NCI-H1436 (cell line): ENCODE results near the gene ASPN.
A peak's percentile ranks its signal among the peaks of the same experiment; 100 is the strongest.

ENCODE experiments used
- DNase-seq: peaks from one replicate; lab custom pipeline; 2025; lab: John Stamatoyannopoulos, UW

Gene ASPN

DNA sequence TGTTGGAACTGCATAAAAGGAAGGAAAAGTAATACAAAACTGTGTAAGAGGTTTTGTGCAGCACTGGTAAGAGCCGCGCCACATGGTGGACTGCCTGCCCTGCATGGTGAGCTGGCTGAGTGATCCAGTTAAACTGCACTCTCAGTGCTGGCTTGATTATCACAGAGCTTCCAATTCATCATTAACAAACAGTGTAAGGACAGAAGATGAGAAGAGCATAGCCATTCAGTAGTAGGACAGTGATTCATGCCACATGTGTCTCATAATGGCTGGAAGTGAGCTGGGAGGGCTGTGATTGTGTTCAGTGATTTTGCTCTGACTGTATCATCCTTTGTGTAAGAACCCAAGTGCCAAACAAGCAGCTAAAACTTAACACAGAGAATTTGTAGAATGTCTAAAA lies 14.1 kb downstream of the ASPN start:
- DNase-seq, result no peak

DNA sequence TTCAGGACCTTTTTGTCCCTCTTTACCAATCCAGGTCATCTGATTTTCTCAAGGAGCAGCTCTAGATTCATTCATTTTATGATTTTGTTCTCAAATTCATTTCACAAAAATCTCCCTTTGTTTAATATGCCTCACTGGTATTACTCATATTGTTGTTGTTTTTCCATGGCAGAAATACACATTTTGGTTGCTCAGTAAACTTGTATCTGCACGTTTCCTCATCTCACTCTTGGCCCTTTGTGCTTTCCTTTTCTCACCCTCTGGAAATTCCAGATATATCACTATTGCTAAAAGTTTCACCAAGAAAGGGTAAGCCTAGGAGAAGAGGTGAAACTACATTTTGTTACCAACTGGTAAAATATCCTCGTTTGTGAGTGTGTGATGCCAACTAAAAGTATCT lies 14.8 kb downstream of the ASPN start:
- DNase-seq, result no peak

DNA sequence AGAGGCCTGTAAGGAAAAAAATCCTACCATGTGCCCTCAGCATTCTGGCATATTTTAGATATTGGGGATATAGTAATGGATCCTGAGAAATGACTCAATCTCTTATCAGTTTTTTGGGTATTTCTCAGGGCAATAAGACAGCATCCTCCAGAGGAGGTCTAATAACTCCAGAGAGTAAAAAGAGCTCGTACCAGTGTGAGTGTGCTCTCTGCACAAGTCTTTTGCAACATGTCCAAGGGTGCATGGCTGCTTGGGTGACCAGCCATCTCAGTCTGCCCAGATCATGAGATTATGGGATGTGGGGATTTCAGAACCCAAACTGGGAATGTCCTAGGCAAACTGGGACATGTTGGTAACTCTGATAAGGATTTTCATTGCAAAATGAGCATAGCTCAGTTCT lies 15.3 kb downstream of the ASPN start:
- DNase-seq, result no peak

DNA sequence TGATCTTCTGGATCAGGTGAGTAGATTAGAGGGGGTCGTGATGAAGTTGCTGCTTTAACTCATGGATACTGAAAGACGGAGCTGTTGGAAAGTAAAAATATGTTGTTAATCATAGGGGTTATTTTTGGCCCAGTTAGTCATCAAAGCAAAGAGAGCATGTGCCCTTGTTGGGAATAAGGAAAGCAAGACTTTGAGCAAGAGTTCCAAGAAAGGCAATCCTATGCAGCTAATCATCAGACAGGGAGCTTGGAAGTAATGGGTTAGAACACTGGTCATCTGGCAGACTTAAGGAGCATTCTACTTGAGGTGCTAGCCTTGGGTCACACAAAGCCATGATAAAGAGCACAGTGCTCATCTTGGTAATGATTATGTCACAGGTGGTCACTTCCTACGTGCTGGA lies 18.3 kb downstream of the ASPN start:
- no peak for DNase-seq

DNA sequence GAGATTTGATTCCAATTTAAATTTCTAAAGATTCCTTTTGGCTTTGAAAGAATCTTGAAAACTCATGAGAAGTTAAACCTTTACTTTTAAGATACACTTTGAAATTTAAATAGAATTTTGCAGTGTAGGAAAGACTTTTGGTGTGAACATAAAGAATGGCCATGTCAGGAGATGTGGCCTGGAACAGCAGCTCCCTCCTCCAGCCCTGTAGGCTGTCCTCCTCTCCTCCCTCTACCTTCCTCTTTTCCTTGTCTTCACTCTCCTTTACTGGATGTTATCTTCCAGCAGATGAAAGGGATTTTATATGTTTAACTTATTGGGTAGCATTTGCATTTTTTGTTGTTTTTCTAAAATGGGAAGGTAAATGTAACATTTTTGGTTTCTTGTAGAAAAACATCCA lies 18.9 kb downstream of the ASPN start:
- no peak for DNase-seq

DNA sequence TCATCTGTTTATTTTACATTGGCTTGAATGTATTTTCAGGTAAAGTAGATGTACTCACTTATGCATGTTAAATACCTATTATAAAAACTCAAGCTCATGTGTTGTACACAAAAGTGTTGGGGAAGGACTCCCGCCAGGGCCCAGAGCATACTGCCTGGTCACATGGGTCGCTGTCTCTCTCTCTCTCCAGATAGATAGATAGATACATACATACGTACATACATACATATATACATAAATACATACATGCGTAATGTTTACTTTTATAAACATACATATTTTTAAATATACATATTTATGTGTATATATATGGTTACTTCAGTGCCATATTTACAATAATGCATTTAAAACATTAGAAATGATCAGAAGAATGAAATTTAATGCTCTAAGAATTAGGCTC lies 24.7 kb downstream of the ASPN start:
- no peak for DNase-seq

DNA sequence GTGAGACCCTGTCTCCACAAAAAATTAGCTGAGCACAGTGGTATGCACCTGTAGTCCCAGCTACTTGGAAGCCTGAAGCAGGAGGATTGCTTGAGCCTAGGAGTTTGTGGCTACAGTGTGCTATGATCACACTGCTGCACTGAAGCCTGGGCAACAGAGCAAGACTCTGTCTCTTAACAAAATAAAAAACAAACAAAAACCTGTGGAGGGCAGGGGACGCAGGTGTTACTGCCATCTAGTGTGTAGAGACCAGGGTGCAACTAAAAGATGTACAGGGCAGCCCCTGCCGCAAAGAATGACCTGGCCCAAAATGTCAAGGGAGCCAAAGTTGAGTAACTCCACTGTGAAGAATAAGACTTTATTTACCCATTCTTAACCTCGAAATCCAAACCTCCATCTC lies 27.1 kb downstream of the ASPN start:
- no peak for DNase-seq

DNA sequence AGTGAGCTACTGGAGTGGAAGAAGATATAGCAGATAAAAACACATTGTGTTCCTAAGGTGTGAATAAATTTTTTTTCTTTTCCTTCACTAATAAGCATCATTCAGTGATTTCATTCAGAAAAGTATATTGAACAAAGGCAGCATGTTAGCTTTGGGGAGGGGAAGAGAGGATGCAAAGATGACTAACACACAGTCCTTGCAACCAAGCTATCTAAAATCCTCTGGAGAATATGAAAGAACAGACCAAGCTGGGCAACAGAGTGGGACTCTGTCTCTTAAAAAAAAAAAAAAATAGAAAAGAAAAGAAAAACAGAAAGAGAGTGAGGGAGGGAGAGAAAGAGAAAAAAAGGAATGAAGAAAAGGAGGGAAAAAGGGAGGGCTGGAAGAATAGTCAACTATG lies 35.8 kb downstream of the ASPN start:
- no peak for DNase-seq

DNA sequence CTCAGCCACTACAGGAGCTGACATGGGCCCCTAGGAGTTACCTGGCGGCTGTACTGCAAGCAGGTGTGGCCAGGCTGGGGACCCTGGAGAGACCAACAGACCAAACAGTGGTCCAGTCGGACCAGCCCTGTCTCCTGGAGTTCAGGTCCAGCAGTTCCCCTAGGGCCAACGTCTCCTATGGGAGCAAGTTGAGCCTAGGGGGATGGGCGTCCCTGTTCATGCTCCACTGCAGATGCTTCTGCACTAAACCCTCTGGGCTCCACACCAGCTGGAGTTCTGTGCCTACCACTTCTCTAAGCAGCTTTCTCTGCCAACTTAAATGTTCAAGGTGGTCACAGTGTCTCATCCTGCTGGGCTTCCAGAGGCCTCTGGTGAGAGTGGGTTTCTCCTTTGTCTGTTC lies 37.5 kb downstream of the ASPN start:
- DNase-seq, result no peak

DNA sequence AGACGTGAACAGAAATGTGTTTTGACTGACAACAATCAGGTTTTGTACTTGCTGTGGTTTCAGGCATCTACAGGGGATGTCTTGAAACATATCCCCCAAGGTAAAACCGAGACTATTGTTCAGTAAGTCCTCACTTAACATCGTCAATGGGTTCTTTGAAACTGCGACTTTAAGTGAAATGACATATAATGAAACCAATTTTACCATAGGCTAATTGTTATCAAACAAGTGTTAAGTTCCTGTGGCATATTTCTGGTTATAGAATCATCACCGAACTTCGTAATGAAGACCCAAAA lies 41.6 kb downstream of the ASPN start:
- DNase-seq, result no peak

DNA sequence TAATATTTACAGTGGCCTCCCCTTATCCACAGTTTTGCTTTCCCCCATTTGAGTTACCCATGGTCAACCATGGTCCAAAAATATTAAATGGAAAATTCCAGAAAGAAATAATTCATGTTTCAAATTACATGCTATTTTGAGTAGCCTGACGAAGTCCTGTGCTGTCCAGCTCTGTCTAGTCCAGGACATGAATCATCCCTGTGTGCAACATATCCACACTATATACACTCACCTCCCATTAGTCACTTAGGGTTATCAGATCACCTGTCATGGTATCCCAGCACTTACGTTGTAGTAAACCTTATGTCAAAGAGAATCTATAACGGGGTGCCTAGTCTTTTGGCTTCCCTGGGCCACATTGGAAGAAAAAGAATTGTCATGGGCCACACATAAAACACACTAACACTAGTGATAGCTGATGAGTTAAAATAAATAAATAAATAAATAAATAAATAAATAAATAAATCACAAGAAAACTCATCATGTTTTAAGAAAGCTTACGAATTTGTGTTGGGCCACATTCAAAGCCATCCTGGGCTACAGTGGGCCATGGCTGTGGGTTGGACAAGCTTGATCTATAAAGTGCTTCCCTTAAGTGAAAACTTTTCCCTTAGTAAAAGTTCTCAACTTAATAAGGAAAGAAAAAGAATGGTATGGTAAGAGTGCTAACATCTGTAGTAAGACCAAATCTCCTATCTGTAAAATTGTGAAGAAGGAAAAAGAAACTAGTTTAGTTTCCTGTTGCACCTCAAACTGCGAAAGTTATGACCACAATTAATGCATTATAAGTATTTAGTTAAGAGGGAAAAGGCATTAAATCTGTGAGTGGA lies 42.2 kb downstream of the ASPN start:
- DNase-seq, result no peak

DNA sequence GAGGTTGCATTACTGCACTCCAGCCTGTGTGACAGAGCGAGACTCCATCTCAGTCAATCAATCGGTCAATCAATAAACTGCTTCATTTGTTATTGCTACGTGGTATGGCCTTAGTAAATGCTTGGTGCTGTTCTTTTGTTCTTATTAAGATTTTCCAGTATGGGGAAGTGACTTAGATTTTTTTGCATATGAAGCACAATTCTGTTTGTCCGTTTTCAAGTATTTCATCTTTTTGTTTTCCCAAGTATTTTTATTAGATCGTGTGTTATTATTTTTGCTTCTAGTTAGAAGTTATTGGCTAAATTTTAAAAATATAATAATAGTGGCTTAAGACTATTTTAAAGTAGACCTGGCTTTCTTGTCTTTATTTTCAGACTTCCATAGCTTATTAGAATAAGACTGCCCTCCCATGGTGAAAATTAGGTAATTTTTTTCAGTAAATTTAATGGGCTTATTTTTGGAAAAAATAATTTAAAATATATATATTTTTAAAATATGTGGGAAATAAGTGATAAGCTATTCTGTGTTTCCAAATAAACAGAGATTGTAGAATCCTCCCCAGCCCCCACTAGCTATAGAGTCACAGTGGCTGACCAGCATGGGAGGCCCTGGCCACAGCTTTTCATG lies 43.3 kb downstream of the ASPN start:
- no peak for DNase-seq

DNA sequence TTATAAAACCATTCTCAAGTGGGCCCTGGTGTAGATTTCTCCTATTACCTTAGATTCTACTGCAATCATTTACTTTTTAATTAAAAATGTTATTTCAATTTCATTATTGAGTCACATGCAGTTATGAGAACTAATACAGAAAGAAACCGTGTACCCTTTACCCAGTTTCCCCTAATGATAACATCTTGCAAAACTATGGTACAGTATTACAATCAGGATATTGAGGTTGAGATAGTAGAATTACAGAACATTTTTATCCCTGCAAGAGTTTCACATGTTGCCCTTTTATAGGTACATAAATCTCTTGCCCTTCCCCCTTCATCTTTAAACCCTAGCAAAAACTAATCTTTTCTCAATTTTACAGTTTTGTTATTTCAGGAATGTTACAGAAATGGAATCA lies 47.0 kb downstream of the ASPN start:
- DNase-seq, result no peak

DNA sequence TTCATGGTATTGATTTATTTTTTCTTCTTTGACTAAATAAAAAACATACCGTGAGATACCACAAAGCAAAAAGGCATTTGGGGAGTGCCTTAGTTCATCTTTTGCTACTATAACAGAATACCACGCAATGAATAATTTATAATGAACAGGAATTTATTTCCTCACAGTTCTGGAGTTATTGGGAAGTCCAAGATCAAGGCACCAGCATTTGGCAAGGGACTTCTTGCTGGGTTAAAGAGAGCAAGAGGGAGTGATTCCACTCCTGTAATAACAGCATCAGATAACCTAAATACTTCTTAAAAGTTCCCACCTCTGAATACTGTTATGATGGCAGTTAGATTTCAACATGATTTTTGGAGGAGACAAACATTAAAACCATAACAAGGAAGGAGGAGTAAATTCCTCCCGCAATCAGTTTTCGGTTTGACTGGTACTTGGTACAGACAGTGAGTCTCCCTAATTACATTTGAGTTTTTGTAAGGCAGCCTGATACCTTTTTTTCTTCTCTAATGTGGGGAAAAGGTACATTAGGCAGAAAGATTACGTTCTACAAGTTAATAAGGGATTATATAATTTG lies 49.2 kb downstream of the ASPN start:
- no peak for DNase-seq

DNA sequence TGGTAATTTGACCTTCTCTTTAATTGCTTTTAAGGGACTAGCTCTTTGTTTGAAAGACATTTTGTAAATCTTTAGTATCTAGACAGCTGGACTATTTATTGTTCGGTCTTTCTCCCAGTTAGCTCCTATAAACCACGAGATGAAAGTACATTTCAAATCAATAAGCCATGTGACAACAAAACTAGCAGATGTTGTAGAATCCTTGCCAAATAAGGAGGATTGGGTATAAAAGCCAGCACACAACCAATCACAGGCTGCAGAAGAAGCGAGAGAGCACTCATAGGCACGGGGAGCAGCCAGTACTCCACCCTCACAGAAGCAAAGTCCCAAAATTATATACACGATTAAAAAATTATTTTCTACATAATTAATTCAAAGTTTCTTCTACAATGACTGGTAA lies 50.0 kb downstream of the ASPN start:
- no peak for DNase-seq

DNA sequence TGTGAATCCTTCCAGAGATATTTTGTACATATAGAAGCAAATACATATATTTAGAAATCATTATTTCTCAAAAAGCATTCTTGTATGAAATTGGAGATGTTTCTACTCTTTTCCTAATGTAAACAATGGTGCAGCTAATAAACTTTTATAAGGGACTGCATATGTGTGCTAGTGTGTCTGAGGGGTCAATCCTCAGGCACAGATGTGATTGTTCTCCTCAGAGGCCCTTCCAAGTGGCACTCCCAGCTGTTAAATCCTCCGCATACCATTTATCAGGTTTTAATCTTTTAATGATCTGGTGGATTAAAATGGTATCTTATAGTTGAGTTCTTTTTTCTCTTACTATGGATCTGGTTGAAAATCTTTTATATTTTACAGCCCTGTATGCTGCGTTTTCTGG lies 52.5 kb downstream of the ASPN start:
- no peak for DNase-seq

DNA sequence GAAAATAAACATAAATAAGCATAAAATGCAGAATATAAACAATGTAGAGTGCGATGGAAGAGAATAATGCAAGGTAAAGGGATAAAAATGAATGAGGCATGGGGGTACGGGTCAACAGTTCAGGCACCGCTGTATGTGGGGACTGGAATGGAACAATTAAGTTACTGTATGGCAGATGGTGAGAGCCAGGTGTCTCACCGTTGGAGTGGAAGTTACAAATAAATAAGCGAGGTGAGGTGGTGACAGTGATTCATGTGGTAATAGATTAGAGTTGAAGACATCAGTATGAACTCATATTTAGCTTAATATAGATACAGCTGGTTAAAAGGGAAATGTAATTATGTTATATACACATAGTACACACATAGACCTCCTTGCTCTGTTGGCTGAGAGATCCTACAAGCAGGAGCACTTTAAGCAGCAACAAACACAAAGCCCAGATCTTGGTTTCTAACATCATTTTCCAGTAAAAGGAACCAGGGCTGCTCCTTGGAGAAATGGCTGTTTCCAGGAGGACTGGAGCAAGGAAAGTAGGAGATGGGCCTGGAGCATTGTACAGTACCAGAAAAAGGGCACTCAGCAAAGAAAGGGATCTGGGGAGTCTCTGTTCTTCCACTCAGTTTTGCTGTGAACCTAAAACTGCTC lies 55.7 kb downstream of the ASPN start:
- DNase-seq, result peak; percentile 77

DNA sequence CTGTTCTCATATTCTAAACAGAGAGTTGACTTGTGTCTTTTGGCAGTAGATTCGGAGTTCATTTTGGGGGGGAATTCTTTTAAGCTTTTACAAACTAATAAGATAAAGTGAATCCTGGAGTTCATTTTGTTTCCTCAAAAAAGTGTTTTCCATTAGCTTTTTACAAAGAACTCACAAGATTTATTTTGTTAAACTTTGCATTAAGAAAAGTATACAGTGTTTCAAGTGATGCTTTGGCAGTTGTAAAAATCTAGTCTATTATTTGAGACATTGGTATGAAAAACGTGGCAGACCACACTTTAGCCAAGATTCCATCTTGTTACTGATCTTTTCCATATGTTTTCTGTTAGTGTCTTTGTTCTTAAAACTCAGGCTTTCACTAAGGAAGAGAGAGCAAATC lies 56.8 kb downstream of the ASPN start:
- DNase-seq, result no peak

DNA sequence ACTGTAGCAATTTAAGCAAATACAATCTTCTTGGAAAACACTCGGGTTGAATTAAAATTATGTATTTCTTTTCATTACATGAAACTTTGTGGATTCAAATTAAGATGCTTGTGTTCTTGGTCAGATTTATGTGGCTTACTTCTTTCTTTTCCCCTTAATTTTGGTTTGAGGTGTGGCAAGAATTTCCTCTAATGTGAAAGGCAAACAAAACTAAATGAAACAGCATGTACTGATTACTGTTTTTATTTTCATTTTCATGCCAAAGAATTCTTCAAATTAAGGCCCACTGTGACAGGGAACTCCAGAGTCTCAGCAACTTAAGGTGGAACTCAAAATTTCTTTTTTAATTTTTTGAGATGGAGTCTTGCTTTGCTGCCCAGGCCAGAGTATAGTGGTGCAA lies 58.0 kb downstream of the ASPN start, which contains the start of gene OMD:
OMD (minus strand) TSS at position 132 of the 400 bp plus-strand sequence. CDS start 6,913 bp downstream, outside the sequence.
- no peak for DNase-seq

DNA sequence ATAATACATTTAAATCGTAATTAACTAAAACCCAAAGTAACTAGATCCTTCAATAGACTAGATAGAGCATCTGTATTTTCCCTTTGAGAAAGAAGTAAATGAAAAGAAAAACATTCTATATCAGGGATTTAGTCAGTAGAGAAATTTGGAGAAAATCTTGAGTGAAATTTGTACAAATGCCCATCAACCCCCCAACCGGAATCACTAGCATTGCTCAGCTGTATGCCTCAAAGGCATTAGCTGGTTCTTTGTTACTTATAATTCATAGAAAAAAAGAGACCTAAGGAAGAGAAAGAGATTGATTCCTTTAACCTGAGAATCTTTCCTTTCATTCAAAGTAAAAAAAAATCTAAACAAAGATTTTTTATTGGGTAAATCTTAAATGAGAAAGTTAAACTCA lies 58.7 kb downstream of the ASPN start:
- no peak for DNase-seq

DNA sequence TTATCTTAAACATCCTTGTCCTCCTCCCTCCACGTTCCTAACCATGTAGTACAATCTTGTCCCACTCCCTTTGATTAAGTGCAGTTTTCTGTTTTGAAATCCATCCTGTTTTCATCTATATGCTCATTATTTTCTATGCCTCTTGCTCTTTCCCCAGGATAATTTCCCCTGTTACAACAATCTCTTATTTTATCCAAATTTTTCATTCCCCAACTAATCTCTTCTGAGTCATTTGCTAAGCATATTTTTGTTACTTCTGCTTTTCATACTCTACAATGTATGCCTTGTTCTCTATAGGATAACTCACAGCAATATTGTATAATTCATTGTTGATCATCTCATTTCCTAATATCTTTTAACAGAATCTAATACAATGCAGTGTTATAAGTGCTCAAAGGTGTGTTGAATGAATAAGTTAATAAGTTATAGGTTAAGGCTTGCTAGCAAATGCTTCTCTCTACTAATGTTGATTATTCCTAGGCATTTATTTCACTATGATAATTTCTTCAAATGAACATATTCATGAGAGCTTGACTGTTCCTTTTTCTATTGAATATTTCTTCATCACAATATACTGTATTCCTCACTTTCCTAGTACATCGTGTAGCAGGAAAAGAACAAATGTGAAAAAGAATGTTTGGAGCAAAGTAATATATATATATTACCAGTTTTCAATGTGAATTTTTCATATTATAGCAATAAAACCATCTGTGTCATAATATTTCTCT lies 59.5 kb downstream of the ASPN start:
- DNase-seq, result no peak

DNA sequence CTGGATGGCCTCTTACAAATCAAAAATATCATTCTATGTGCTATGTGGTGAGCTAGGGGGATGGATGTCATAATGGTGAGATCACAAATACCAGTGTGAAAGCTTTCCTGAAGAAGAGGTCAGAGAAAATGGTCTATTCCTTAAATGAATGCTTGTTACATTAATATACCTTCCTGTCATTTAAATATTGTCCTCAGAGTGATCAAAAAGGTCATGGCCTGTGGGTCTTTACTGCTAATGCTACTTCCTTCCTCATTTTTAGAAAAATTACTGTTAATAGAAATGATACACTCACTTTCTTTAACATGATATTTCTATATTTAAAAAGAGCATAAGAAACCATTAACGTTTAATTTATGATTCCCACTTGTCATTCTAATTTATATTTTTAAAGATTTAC lies 67.7 kb downstream of the ASPN start:
- no peak for DNase-seq
